Smooth muscle cell (in vitro differentiated cells): ENCODE measurements around the gene ST3GAL4. TPM values are rescaled to one million over a fixed set of nuclear protein-coding genes. Genes with fewer than 3 reads are reported as not detected.

Experiments used
- DNase-seq: peaks from one replicate; lab custom pipeline; 2025; ENCODE audit not compliant: unreplicated experiment; lab: John Stamatoyannopoulos, UW
- H2AFZ ChIP-seq: fragments of 200-600 bp; sonication (generic); 2 replicates; pipeline ENCODE4 v1.6.0; 2016; ENCODE audit warnings: antibody characterized with exemption, low read depth, mild to moderate bottlenecking
- H3F3A ChIP-seq: fragments of 200-600 bp; sonication (generic); 2 replicates; pipeline ENCODE4 v1.6.0; 2017; ENCODE audit warnings: antibody characterized with exemption, low read depth
- H3K27ac ChIP-seq: fragments of 200-600 bp; sonication (generic); 2 replicates; pipeline ENCODE4 v1.5.1; 2016; ENCODE audit warnings: low read depth, mild to moderate bottlenecking
- H3K27me3 ChIP-seq: fragments of 200-600 bp; sonication (generic); 2 replicates; pipeline ENCODE4 v1.6.1; 2016; ENCODE audit warnings: low read depth, mild to moderate bottlenecking
- H3K36me3 ChIP-seq: fragments of 200-600 bp; sonication (generic); 2 replicates; pipeline ENCODE4 v1.5.1; 2016; ENCODE audit warnings: low read depth
- H3K4me1 ChIP-seq: fragments of 200-600 bp; sonication (generic); 2 replicates; pipeline ENCODE4 v1.5.1; 2016; ENCODE audit warnings: low read depth
- H3K4me2 ChIP-seq: fragments of 200-600 bp; sonication (generic); 2 replicates; pipeline ENCODE4 v1.6.0; 2016; ENCODE audit warnings: mild to moderate bottlenecking
- H3K4me3 ChIP-seq: fragments of 200-600 bp; sonication (generic); 2 replicates; pipeline ENCODE4 v1.5.1; 2016; ENCODE audit warnings: mild to moderate bottlenecking
- H3K79me2 ChIP-seq: fragments of 200-600 bp; sonication (generic); 2 replicates; pipeline ENCODE4 v1.6.0; 2016; ENCODE audit warnings: low read depth, mild to moderate bottlenecking
- H3K9ac ChIP-seq: fragments of 200-600 bp; sonication (generic); 2 replicates; pipeline ENCODE4 v1.6.0; 2016; ENCODE audit warnings: low read depth
- H3K9me3 ChIP-seq: fragments of 200-600 bp; sonication (generic); replicated peaks from 2 replicates; pipeline ENCODE4 v1.5.1; 2016; ENCODE audit warnings: low read depth
- H4K20me1 ChIP-seq: fragments of 200-600 bp; sonication (generic); 2 replicates; pipeline ENCODE4 v1.6.0; 2016; ENCODE audit warnings: low read depth
- WGBS: methylation state at CpG from one replicate; pipeline ENCODE4 v1.1.7; 2016; ENCODE audit warnings: low lambda C conversion rate; 5-methylcytosine and 5-hydroxymethylcytosine counted together
- polyA plus RNA-seq: library from polyadenylated mRNA; unstranded; fragments of >200 nt; fragmentation: Nextera tagmentation; extraction: Ambion mirVana; gene quantifications from 2 replicates; pipeline ENCODE4 v1.2.1, GENCODE V29; 2016
- small RNA-seq: library from RNA; depleted of rRNA; stranded (forward); fragments of <200 nt; gene quantifications from one replicate; pipeline ENCODE3, GENCODE V24; 2014
- total RNA-seq: library from RNA; depleted of rRNA; stranded (reverse); fragments of >200 nt; gene quantifications from 2 replicates; pipeline ENCODE4 v1.2.3, GENCODE V29; 2014
- TF ChIP-seq, protein P1 (sequence below): fragments of 200-600 bp; sonication (generic); IDR thresholded peaks from 2 replicates; pipeline ENCODE4 v1.5.1; 2017; ENCODE audit warnings: borderline replicate concordance, mild to moderate bottlenecking, antibody characterized with exemption; ENCODE audit not compliant: insufficient read depth, poor library complexity, severe bottlenecking

ST3GAL4 gene
- total and polyA plus RNA-seq, 2 experiments from 2014 or later, result 60.3 to 60.9 TPM

DNA sequence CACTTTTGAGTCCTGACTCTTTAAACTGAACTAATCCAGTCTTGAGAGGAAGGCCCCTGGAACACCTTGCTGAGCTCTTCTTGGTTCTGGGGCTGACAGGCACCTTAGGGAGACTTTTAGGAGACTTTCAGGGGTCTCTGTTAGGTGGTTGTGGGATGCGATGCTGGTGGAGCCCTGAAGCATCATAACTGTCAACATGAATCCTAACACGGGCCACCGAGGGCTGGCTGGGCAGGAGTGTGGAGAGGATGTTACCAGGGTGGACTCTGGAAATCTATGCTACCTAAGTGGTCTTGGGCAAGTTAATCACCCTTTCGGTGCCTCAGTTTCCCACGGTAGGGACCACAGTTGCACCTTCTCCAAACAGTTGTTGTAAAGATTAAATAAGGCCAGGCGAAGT is 106.5 kb downstream of the ST3GAL4 start:
- TF ChIP-seq, protein P1, sequence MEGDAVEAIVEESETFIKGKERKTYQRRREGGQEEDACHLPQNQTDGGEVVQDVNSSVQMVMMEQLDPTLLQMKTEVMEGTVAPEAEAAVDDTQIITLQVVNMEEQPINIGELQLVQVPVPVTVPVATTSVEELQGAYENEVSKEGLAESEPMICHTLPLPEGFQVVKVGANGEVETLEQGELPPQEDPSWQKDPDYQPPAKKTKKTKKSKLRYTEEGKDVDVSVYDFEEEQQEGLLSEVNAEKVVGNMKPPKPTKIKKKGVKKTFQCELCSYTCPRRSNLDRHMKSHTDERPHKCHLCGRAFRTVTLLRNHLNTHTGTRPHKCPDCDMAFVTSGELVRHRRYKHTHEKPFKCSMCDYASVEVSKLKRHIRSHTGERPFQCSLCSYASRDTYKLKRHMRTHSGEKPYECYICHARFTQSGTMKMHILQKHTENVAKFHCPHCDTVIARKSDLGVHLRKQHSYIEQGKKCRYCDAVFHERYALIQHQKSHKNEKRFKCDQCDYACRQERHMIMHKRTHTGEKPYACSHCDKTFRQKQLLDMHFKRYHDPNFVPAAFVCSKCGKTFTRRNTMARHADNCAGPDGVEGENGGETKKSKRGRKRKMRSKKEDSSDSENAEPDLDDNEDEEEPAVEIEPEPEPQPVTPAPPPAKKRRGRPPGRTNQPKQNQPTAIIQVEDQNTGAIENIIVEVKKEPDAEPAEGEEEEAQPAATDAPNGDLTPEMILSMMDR, result no peak
- Histone ChIP-seq H3F3A (no peaks in the 10 kb centered on the region), H3K4me1 (no peaks in the 10 kb centered on the region), H3K4me2 (no peak overlapping the region), H3K9me3 (no peaks in the 10 kb centered on the region), H3K27me3 (peaks cover 3% of the 10 kb centered on the region), H3K36me3 (no peaks in the 10 kb centered on the region), H2AFZ (no peak overlapping the region), H3K9ac (no peak overlapping the region), H3K79me2 (no peaks in the 10 kb centered on the region), H3K4me3 (no peak overlapping the region), H3K27ac (no peak overlapping the region), H4K20me1 (no peaks in the 10 kb centered on the region)
- no peak for DNase-seq
- 96% methylated on average over 6 of the region's 6 CpGs for WGBS

DNA sequence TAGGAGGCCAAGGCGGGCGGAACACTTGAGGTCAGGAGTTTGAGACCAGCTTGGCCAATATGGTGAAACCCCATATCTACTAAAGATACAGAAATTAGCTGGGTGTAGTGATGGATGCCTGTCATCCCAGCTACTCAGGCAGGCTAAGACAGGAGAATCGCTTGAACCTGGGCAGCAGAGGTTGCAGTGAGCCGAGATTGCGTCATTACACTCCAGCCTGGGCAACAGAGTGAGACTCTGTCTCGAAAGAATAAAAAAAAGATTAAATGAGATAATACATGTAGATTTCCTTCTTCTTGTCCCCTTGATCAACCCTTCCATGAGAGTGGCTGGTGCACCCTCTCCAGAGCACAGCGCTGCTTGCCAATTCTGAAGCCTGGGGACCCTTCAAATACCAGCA is 106.9 kb downstream of the ST3GAL4 start:
- Histone ChIP-seq H4K20me1 (no peaks in the 10 kb centered on the region), H3K4me1 (no peaks in the 10 kb centered on the region), H3K4me3 (no peak overlapping the region), H3K27me3 (peaks cover 3% of the 10 kb centered on the region), H3K27ac (no peak overlapping the region), H3K9ac (no peak overlapping the region), H3K36me3 (no peaks in the 10 kb centered on the region), H3K9me3 (no peaks in the 10 kb centered on the region), H3K4me2 (no peak overlapping the region), H2AFZ (no peak overlapping the region), H3K79me2 (no peaks in the 10 kb centered on the region), H3F3A (no peaks in the 10 kb centered on the region)
- 99% methylated on average over 7 of the region's 7 CpGs for WGBS
- DNase-seq, result no peak
- TF ChIP-seq, protein P1, result no peak

Small RNA genes lying within 50 kb of the gene (small RNA-seq; reads per million reads assigned to genes)
- not detected for gene AP001318.3

Other genes starting within 250 kb of the ST3GAL4 start
- gene RPUSD4, start 144.0 kb upstream of the ST3GAL4 start, total RNA-seq, result 11.1 and 34.1 TPM in 2 replicates
- gene RPUSD4, start 144.0 kb upstream of the ST3GAL4 start, polyA plus RNA-seq, result 7.6 and 8.6 TPM in 2 replicates
- gene FAM118B, start 143.9 kb upstream of the ST3GAL4 start, total RNA-seq, result 14.3 and 32.1 TPM in 2 replicates
- gene FAM118B, start 143.9 kb upstream of the ST3GAL4 start, polyA plus RNA-seq, result 26.1 and 31.6 TPM in 2 replicates
- gene SRPRA, start 86.8 kb upstream of the ST3GAL4 start, total RNA-seq, result 104 and 115 TPM in 2 replicates
- 106 and 108 TPM in 2 replicates for gene SRPRA, start 86.8 kb upstream of the ST3GAL4 start, polyA plus RNA-seq
- gene FOXRED1, start 86.5 kb upstream of the ST3GAL4 start, total RNA-seq, result 8.1 and 18.6 TPM in 2 replicates
- gene FOXRED1, start 86.5 kb upstream of the ST3GAL4 start, polyA plus RNA-seq, result 22.1 and 27.9 TPM in 2 replicates
- gene TIRAP, start 72.6 kb upstream of the ST3GAL4 start, total RNA-seq, result 3.5 and 3.7 TPM in 2 replicates
- 2.9 and 5.1 TPM in 2 replicates for gene TIRAP, start 72.6 kb upstream of the ST3GAL4 start, polyA plus RNA-seq
- 8.9 and 19.0 TPM in 2 replicates for gene DCPS, start 51.6 kb upstream of the ST3GAL4 start, total RNA-seq
- gene DCPS, start 51.6 kb upstream of the ST3GAL4 start, polyA plus RNA-seq, result 25.4 and 34.1 TPM in 2 replicates